A549 (cell line): ENCODE results near the gene EXOC2.

Experiments used
- CBX8 ChIP-seq: fragments of 200-600 bp; sonication (generic); IDR thresholded peaks from 2 replicates; pipeline ENCODE4 v1.6.1; 2016
- CHD2 ChIP-seq: fragments of 150-350 bp; IDR thresholded peaks from 2 replicates; pipeline ENCODE4 v1.6.1; 2014; ENCODE audit warnings: low read length; ENCODE audit not compliant: partially characterized antibody
- CTCF ChIP-seq: fragments of >200 bp; sonication (Bioruptor Twin); formaldehyde crosslinking; IDR thresholded peaks from 3 replicates; pipeline ENCODE4 v1.5.1; 2016
- EP300 ChIP-seq, 2 experiments: fragments of >200 bp; sonication (Bioruptor Twin); formaldehyde crosslinking; IDR thresholded peaks; 2 replicates in 1 of 2; 3 replicates in 1 of 2; pipeline ENCODE4 v1.6.1; 2016 to 2017
- HDAC2 ChIP-seq: fragments of 200-600 bp; sonication (generic); IDR thresholded peaks from 2 replicates; pipeline ENCODE4 v1.6.1; 2016
- MAX ChIP-seq: IDR thresholded peaks from 2 replicates; pipeline ENCODE4 v1.6.1; 2012
- MYC ChIP-seq: IDR thresholded peaks from 2 replicates; pipeline ENCODE4 v1.6.1; 2012; ENCODE audit warnings: mild to moderate bottlenecking, inconsistent platforms, low read length, improper control_type of control experiment, borderline replicate concordance
- POLR2A ChIP-seq: IDR thresholded peaks from 2 replicates; pipeline ENCODE4 v1.6.1; 2012; ENCODE audit warnings: mild to moderate bottlenecking, low read length
- RAD21 ChIP-seq, 2 experiments: fragments of >200 bp in 1 of 2; sonication (Bioruptor Twin) in 1 of 2; formaldehyde crosslinking in 1 of 2; IDR thresholded peaks in 1 of 2; conservative IDR thresholded peaks in 1 of 2; 2 replicates in 1 of 2; 3 replicates in 1 of 2; pipeline ENCODE4 v1.6.1; 2012 to 2018; ENCODE audit warnings: inconsistent platforms in 1 of 2
- ZSCAN20 ChIP-seq: fragments of 250-450 bp; sonication (Bioruptor Pico); IDR thresholded peaks from 2 replicates; pipeline ENCODE4 v1.8.0; 2022; ENCODE audit warnings: mild to moderate bottlenecking, moderate library complexity
- TF ChIP-seq, protein P1 (sequence below): fragments of 150-350 bp; IDR thresholded peaks from 2 replicates; pipeline ENCODE4 v1.6.1; 2014; ENCODE audit warnings: low read depth, mild to moderate bottlenecking, low read length

GRCh38 chr6:723540-723939 is 30.6 kb upstream of the EXOC2 start:
- no peak for TF ChIP-seq CTCF
- no peak for TF ChIP-seq RAD21 (conservative IDR thresholded peaks at IDR 0.05 in 1 of 2, IDR thresholded peaks at IDR 0.05 in 1 of 2)
- no peak for TF ChIP-seq POLR2A
- TF ChIP-seq HDAC2, result no peak
- TF ChIP-seq ZSCAN20 (CRISPR knock-in tag), result no peak
- no peak for TF ChIP-seq EP300 (IDR thresholded peaks at IDR 0.05)
- TF ChIP-seq, protein P1, sequence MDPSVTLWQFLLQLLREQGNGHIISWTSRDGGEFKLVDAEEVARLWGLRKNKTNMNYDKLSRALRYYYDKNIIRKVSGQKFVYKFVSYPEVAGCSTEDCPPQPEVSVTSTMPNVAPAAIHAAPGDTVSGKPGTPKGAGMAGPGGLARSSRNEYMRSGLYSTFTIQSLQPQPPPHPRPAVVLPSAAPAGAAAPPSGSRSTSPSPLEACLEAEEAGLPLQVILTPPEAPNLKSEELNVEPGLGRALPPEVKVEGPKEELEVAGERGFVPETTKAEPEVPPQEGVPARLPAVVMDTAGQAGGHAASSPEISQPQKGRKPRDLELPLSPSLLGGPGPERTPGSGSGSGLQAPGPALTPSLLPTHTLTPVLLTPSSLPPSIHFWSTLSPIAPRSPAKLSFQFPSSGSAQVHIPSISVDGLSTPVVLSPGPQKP, result no peak
- TF ChIP-seq CBX8, result no peak
- TF ChIP-seq MYC, result no peak
- no peak for TF ChIP-seq MAX
- TF ChIP-seq CHD2, result no peak
